Measurements from ENCODE around the gene SPSB3. TPM values are rescaled to one million over a fixed set of nuclear protein-coding genes. Genes with fewer than 3 reads are reported as not detected.
A peak's percentile ranks its signal among the peaks of the same experiment; 100 is the strongest.

SPSB3 gene
- total and polyA plus RNA-seq, 2 donors: 29.2 to 81.7 TPM

- H3K36me3 ChIP-seq (ENCODE audit: insufficient read depth): peaks cover 2% of the 10 kb centered on the region
- no peak overlapping the region for H3K4me3 ChIP-seq (ENCODE audit: low read depth, low read length)
- WGBS: 63% methylated on average over 19 of the region's 19 CpGs
- H3K27ac ChIP-seq (ENCODE audit: low read depth): no peak overlapping the region
- DNase-seq (ENCODE audit: extremely low spot score): no peak
- H3K4me1 ChIP-seq (ENCODE audit: insufficient read depth): no peaks in the 10 kb centered on the region
Measured at GRCh38 chr16:1788708-1789100, 6.3 kb upstream of the SPSB3 start.

GRCh38 chr16:1788095-1788707, 5.8 kb upstream of the SPSB3 start:
- DNase-seq (ENCODE audit: extremely low spot score): no peak
- H3K4me3 ChIP-seq (ENCODE audit: low read depth, low read length): no peak overlapping the region
- WGBS: 92% methylated on average over 38 of the region's 38 CpGs
- H3K36me3 ChIP-seq (ENCODE audit: insufficient read depth): peaks cover 2% of the 10 kb centered on the region
- no peaks in the 10 kb centered on the region for H3K4me1 ChIP-seq (ENCODE audit: insufficient read depth)
- no peak overlapping the region for H3K27ac ChIP-seq (ENCODE audit: low read depth)

GRCh38 chr16:1787322-1788094, 5.1 kb upstream of the SPSB3 start:
- peaks cover 2% of the 10 kb centered on the region for H3K36me3 ChIP-seq (ENCODE audit: insufficient read depth)
- H3K27ac ChIP-seq (ENCODE audit: low read depth): no peak overlapping the region
- 90% methylated on average over 44 of the region's 44 CpGs for WGBS
- DNase-seq (ENCODE audit: extremely low spot score): no peak
- no peaks in the 10 kb centered on the region for H3K4me1 ChIP-seq (ENCODE audit: insufficient read depth)
- no peak overlapping the region for H3K4me3 ChIP-seq (ENCODE audit: low read depth, low read length)

GRCh38 chr16:1787056-1787321, 4.6 kb upstream of the SPSB3 start:
- no peak overlapping the region for H3K4me3 ChIP-seq (ENCODE audit: low read depth, low read length)
- 89% methylated on average over 6 of the region's 6 CpGs for WGBS
- H3K36me3 ChIP-seq (ENCODE audit: insufficient read depth): peaks cover 2% of the 10 kb centered on the region
- no peak for DNase-seq (ENCODE audit: extremely low spot score)
- no peaks in the 10 kb centered on the region for H3K4me1 ChIP-seq (ENCODE audit: insufficient read depth)
- H3K27ac ChIP-seq (ENCODE audit: low read depth): no peak overlapping the region

- DNase-seq (ENCODE audit: extremely low spot score): no peak
- 87% methylated on average over 51 of the region's 51 CpGs for WGBS
- Histone ChIP-seq H3K4me1 (ENCODE audit: insufficient read depth) (no peaks in the 10 kb centered on the region), H3K36me3 (ENCODE audit: insufficient read depth) (peaks cover 2% of the 10 kb centered on the region), H3K4me3 (ENCODE audit: low read depth, low read length) (no peak overlapping the region), H3K27ac (ENCODE audit: low read depth) (no peak overlapping the region)
Measured at GRCh38 chr16:1786242-1787055, 4.1 kb upstream of the SPSB3 start.

- Histone ChIP-seq H3K36me3 (ENCODE audit: insufficient read depth) (peaks cover 2% of the 10 kb centered on the region), H3K27ac (ENCODE audit: low read depth) (no peak overlapping the region), H3K4me1 (ENCODE audit: insufficient read depth) (no peaks in the 10 kb centered on the region), H3K4me3 (ENCODE audit: low read depth, low read length) (no peak overlapping the region)
- no peak for DNase-seq (ENCODE audit: extremely low spot score)
- WGBS: 85% methylated on average over 14 of the region's 14 CpGs
Measured at GRCh38 chr16:1785846-1786170, 3.4 kb upstream of the SPSB3 start.

GRCh38 chr16:1784977-1785845, 2.8 kb upstream of the SPSB3 start:
- 88% methylated on average over 26 of the region's 26 CpGs for WGBS
- no peaks in the 10 kb centered on the region for H3K36me3 ChIP-seq (ENCODE audit: insufficient read depth)
- H3K27ac ChIP-seq (ENCODE audit: low read depth): no peak overlapping the region
- no peak for DNase-seq (ENCODE audit: extremely low spot score)
- no peak overlapping the region for H3K4me3 ChIP-seq (ENCODE audit: low read depth, low read length)
- H3K4me1 ChIP-seq (ENCODE audit: insufficient read depth): no peaks in the 10 kb centered on the region

- Histone ChIP-seq H3K27ac (ENCODE audit: low read depth) (peak overlapping the region; percentile 64), H3K36me3 (ENCODE audit: insufficient read depth) (peaks cover 5% of the 10 kb centered on the region), H3K4me1 (ENCODE audit: insufficient read depth) (no peaks in the 10 kb centered on the region), H3K4me3 (ENCODE audit: low read depth, low read length) (peak overlapping the region; percentile 91)
- no peak for DNase-seq (ENCODE audit: extremely low spot score)
- under 1% methylated on average over 70 of the region's 70 CpGs for WGBS
Measured at GRCh38 chr16:1781758-1782407, 488 bp downstream of the SPSB3 start.

- peak overlapping the region; percentile 91 for H3K4me3 ChIP-seq (ENCODE audit: low read depth, low read length)
- H3K27ac ChIP-seq (ENCODE audit: low read depth): no peak overlapping the region
- H3K36me3 ChIP-seq (ENCODE audit: insufficient read depth): peaks cover 5% of the 10 kb centered on the region
- DNase-seq (ENCODE audit: extremely low spot score): no peak
- WGBS: 67% methylated on average over 20 of the region's 20 CpGs
- no peaks in the 10 kb centered on the region for H3K4me1 ChIP-seq (ENCODE audit: insufficient read depth)
Measured at GRCh38 chr16:1781254-1781653, 1.1 kb downstream of the SPSB3 start.

- Histone ChIP-seq H3K4me3 (ENCODE audit: low read depth, low read length) (no peak overlapping the region), H3K27ac (ENCODE audit: low read depth) (no peak overlapping the region), H3K4me1 (ENCODE audit: insufficient read depth) (no peaks in the 10 kb centered on the region), H3K36me3 (ENCODE audit: insufficient read depth) (peaks cover 5% of the 10 kb centered on the region)
- DNase-seq (ENCODE audit: extremely low spot score): no peak
- WGBS: 81% methylated on average over 6 of the region's 6 CpGs
Measured at GRCh38 chr16:1780677-1781072, 1.7 kb downstream of the SPSB3 start.

GRCh38 chr16:1779741-1780676, 2.4 kb downstream of the SPSB3 start:
- DNase-seq (ENCODE audit: extremely low spot score): no peak
- H3K36me3 ChIP-seq (ENCODE audit: insufficient read depth): peaks cover 5% of the 10 kb centered on the region
- 85% methylated on average over 27 of the region's 27 CpGs for WGBS
- no peak overlapping the region for H3K27ac ChIP-seq (ENCODE audit: low read depth)
- H3K4me1 ChIP-seq (ENCODE audit: insufficient read depth): no peaks in the 10 kb centered on the region
- no peak overlapping the region for H3K4me3 ChIP-seq (ENCODE audit: low read depth, low read length)

GRCh38 chr16:1779234-1779701, 3.1 kb downstream of the SPSB3 start:
- DNase-seq (ENCODE audit: extremely low spot score): no peak
- Histone ChIP-seq H3K4me1 (ENCODE audit: insufficient read depth) (no peaks in the 10 kb centered on the region), H3K4me3 (ENCODE audit: low read depth, low read length) (no peak overlapping the region), H3K27ac (ENCODE audit: low read depth) (no peak overlapping the region), H3K36me3 (ENCODE audit: insufficient read depth) (peaks cover 5% of the 10 kb centered on the region)
- 79% methylated on average over 8 of the region's 8 CpGs for WGBS
